GM12891 (cell line): Measurements from ENCODE around the gene ABLIM2.
A peak's percentile ranks its signal among the peaks of the same experiment; 100 is the strongest.

ENCODE experiments used
- DNase-seq: peaks from one replicate; pipeline ENCODE4 v3.0.0; 2011; ENCODE audit warnings: low spot score; ENCODE audit not compliant: insufficient read length
- FAIRE-seq: peaks from 2 replicates; lab custom pipeline; 2011; peaks lifted over from hg19 to GRCh38; lab: Jason Lieb, UNC
- PAX5 ChIP-seq: IDR thresholded peaks from 2 replicates; pipeline ENCODE4 v1.6.1; 2011; ENCODE audit warnings: low read length, moderate library complexity, mild to moderate bottlenecking; ENCODE audit not compliant: insufficient read depth, severe bottlenecking
- POLR2A ChIP-seq: IDR thresholded peaks from 2 replicates; pipeline ENCODE4 v1.6.1; 2011; ENCODE audit warnings: low read depth, low read length, control low read depth
- POLR2AphosphoS5 ChIP-seq: IDR thresholded peaks from 2 replicates; pipeline ENCODE4 v1.6.1; 2011; ENCODE audit warnings: low read depth, low read length, control low read depth
- POU2F2 ChIP-seq: IDR thresholded peaks from 2 replicates; pipeline ENCODE4 v1.6.1; 2011; ENCODE audit warnings: low read depth, mild to moderate bottlenecking, control low read depth, low read length, moderate library complexity
- SPI1 ChIP-seq: IDR thresholded peaks from 2 replicates; pipeline ENCODE4 v1.6.1; 2011; ENCODE audit warnings: low read depth, low read length, control low read depth
- TAF1 ChIP-seq: IDR thresholded peaks from 2 replicates; pipeline ENCODE4 v1.6.1; 2011; ENCODE audit warnings: low read depth, low read length, control low read depth

ABLIM2 gene

DNA sequence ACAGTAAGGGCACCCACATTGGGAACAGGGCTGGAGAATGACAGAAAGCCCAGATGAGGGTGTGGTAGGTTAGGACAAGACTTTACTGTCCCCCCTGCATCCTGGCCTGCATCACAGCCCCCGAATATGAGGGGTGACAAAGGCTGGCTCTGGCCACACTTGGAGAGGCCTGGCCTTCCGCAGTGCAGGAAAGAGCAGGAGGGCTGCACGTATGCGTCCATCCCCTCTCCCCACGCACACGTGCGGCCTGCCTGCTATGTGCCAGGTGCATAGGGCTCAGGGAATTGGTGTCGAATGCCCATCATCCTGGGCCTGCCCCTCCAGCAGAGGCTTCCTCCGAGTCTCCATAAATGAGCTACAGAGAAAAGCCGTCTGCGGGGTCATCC, 80.5 kb downstream of the ABLIM2 start:
- DNase-seq (no peak), FAIRE-seq (no peak)
- TF ChIP-seq SPI1 (no peak), TAF1 (no peak), PAX5 (no peak), POLR2AphosphoS5 (no peak), POU2F2 (no peak), POLR2A (no peak)

DNA sequence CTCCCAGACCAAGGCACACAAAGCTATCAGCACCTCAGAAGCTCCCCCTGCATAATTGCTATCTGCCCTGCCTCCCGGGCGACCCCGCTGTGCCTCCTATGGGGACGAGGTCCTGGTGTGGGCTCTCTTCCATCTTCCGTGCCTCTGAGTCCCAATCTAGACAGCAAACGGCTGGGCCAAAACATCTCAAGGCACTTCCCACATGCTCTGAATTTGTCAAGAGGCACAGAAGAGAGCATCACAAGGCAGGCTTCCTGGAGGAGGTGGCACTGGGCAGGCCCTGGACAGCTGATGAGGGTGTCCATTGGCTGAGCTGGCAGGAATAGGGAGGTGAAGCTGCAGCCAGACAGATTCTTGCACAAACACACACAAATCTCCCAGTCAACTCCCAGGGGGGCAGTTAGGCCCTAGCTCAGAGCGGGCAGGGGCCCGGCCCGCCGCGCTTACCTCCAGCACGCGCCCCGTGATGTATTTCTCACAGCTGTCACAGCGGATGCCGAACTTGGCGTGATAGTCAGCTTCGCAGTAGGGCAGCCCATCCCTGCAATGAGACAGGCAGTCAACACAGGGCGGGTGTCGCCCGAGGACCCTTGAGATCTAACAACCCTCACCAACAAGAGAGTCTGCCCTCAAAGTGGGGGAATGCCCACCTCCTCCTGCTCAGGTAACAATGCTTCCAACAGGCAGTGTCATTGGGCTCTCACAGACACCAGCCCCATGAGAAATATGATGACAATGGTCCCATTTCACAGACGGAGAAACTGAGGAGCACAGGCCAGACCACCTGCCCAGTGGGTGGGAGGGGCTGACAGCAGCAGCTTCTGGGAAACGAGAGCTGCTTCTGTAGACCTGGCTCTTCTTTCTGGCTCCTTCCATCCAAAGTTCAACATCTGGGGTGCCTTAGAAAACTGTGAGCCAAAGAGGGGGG, 81.2 kb downstream of the ABLIM2 start:
- DNase-seq (no peak), FAIRE-seq (no peak)
- TF ChIP-seq POU2F2 (no peak), PAX5 (no peak), POLR2A (no peak), POLR2AphosphoS5 (no peak), SPI1 (no peak), TAF1 (no peak)

DNA sequence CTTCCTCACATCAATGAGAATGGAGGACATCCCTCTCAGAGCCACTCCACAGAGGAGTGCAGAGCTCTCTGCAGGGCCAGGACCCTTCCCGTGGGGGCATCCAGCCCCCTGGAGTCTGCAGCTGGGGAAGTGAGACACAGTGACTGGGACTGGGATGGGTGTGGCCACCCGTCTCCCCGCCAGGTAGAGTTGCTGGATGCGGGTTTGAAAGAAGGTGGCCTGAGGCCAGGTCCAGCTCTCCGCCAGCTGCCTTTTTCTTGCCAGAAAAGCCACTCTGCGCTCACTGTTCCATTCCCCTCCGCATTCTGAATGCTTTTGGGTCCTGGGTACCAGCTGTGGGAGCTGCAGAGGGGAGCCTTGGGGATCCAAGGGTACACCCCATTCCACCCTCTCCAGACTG, 82.6 kb downstream of the ABLIM2 start:
- DNase-seq (no peak), FAIRE-seq (no peak)
- TF ChIP-seq TAF1 (no peak), POU2F2 (no peak), POLR2AphosphoS5 (no peak), PAX5 (no peak), POLR2A (no peak), SPI1 (no peak)

DNA sequence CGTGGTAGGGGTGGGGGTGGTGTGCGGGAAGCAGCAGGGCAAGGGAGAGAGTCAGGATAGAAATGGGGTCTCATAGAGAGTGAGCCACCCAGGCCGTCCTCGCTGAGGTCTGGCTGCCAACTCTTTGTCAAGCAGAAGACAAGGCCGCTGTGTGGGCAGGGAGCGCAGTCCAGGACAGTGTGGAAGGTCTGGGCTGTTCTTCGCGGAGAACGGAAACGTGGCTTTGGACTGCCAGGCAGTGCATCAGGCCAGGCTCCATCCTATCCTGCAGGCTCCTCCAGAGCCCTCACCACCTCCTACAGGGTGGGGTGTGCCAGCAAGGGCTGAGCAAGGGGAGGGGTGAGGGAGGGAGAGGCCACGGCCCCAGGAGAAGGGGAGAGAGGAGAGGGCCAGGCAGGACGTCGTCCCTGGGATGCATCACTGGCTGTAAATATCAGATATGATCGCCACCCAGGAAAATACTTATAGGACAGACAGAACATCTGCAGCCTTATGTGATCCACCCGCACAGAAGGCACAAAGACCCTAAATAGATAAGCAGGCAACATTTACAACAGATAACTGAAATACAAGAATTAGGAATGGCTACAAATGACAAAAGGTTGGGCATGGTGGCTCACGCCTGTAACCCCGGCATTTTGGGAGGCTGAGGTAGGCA, 85.3 kb downstream of the ABLIM2 start:
- TF ChIP-seq POU2F2: no peak
- FAIRE-seq (no peak), DNase-seq (no peak)

DNA sequence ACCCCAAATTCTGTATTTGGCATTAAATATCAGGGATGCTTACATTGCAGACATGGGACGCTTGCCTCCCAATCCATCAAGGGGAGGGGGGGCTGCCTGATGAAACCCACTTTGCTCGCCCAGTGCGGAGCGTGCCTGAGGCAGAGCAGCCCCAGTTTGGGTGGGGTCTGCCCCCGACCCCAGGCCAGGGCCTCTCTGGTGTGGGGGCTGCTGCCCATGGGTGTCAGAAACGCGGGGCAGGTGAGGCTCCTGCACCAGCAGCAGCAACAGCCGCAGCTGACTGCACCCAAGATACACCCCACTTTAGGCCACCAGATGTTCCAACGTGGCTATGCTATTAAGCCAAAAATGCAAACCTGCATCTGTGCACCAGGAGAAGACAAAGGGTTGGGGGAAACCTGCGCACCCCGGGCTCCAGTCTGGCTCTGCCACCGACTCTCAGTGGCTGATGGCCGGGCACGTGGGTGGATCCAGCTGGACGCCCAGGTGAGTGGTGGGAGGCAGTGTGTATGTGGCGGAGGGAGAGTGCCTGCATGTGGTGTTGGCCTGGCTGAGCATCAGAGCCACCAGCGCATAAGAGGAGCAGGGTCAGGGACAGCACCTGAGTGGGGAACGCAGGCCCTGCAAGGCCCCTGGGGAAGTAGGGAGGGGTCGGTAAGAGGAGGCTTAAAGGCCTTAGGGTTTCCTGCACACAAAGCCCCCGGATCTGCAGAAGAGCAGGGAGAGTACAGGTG, 86.2 kb downstream of the ABLIM2 start:
- TF ChIP-seq POLR2A (no peak), PAX5 (no peak), POU2F2 (no peak), TAF1 (no peak), SPI1 (no peak), POLR2AphosphoS5 (no peak)
- DNase-seq: no peak
- FAIRE-seq: no peak

DNA sequence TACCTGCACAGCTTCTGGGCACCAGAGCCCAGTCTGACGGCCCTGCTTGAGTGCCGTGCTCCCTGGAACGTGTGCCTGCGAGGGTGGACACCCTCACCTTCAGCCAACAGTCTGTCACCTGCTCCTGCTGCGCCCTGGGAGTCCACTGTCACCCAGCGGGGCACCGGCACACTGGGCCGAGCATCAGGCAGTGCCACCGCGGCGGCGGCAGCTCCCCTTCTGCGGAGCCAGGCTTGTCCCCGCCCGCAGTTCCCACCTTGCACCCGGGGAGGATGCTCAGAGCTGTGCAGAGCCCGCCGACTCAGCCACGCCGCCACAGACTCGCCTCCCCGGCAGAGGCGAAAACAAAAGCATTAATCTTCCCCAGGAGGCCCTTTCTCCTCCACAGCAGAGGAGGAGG, 86.8 kb downstream of the ABLIM2 start:
- DNase-seq: no peak
- TF ChIP-seq POLR2AphosphoS5 (no peak), POLR2A (no peak), SPI1 (no peak), POU2F2 (no peak), PAX5 (no peak), TAF1 (no peak)
- FAIRE-seq: no peak

DNA sequence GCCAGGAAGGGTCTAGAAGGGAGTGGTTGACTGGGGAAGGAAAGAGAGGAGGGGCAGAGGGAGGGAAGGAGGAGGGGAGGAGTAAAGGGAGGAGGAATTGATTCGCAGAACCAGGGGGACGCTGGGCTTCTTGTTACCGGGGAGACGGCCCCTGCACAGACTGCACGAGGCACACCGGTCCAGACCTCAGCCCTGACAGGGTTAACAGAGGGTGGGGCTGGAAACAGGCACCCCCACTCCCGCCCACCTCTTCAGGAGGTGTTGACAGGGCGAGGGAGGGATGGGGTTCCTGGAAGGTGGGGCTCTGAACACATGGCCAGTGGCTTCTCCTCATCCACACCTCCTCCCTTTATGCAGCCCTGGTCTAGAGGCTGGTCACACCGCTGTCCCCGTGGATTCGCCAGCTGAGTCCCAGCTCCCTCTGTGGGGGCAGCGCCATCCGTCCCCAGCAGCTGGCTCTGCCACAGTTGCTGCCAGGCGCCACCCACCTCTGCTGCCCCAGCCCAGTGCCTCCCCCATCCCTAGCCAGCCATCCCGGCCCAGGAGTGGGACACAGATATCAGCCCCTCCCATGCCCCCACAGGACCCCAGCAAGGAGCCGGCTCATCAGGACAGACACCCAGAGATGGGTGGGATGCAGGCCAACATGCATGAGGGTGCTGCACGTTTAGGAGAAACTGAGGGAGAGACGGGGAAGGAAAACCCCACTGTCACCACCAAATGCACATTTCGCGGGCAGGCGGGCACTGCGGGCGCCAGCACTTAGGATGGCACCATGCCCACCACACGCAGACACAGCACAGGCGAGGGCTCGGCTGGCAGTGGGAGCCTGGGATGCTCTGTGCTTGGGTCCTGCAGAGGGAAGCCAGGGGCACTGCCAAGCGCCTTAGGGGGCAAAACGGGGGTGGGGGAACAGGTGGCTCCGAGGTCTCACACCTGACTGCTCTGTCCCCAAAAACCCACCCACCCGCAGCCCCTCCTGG, 87.6 kb downstream of the ABLIM2 start:
- no peak for TF ChIP-seq TAF1
- TF ChIP-seq POLR2A: no peak
- no peak for TF ChIP-seq SPI1
- no peak for TF ChIP-seq PAX5
- no peak for TF ChIP-seq POU2F2
- no peak for TF ChIP-seq POLR2AphosphoS5
- no peak for FAIRE-seq
- DNase-seq: no peak

DNA sequence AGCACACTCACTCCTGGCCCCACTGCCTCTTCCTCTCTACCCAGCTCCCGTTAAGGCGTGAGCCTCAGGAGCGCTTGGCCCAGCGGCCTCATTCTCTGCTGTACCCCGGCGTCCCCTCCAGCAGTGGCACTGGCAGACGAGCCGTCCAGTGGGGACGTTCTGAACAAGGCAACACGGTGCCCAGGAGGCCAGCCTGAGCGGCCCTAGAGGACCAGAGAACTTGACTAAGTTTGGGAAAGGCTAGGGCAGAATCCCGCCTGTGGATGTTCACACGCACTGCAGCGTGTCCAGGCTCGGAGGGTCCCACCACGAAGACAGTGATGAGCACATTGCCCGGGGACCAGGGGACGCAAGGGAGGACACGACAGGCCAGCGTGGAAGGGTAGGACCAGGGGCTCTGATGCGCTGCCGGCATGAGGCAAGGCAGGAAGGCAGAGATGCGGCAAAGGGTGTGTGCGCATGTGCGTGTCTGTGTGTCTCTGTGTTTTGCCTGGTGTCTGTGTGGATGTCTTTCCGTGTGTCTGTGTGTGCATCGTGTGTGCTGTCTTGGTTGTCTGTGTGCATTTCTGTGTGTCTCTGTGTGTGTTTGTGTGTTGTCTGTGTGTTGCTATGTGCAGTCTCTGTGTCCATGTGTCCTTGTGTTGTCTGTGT, 89.4 kb downstream of the ABLIM2 start:
- FAIRE-seq: peak; percentile 43
- no peak for TF ChIP-seq POLR2AphosphoS5
- no peak for TF ChIP-seq SPI1
- TF ChIP-seq POU2F2: no peak
- TF ChIP-seq POLR2A: no peak
- no peak for TF ChIP-seq PAX5
- TF ChIP-seq TAF1: no peak
- no peak for DNase-seq
